Measurements from ENCODE around the gene EFNA4. TPM values are rescaled to one million over a fixed set of nuclear protein-coding genes. Genes with fewer than 3 reads are reported as not detected.

The EFNA4 gene
- total RNA-seq, 1 experiment from 2014 or later: 11.8 TPM

GRCh38 chr1:155085504-155086127 is 22.1 kb downstream of the EFNA4 start:
- H4K20me1 ChIP-seq (ENCODE audit: control insufficient read depth, insufficient read depth, insufficient read length): no peaks in the 10 kb centered on the region
- no peak for TF ChIP-seq CTCF (conservative IDR thresholded peaks at IDR 0.05)
- H3K4ac ChIP-seq (ENCODE audit: low read depth, low read length): no peak overlapping the region
- Mint-ChIP-seq H3K27ac (peak overlapping the region in 2 of 3 experiments; percentile 77 to 94; a peak in 2 of 7 replicates), H3K4me1 (peaks cover 22 to 39% of the 10 kb centered on the region in 2 experiments), H3K27me3 (ENCODE audit: low read depth) (peaks cover 49% of the 10 kb centered on the region), H3K36me3 (ENCODE audit: insufficient read depth in 1 of 3, low read depth in 3 of 3) (0 out of 7 replicates have a peak, but pooled peaks cover 0 to 4% (median 0%) of the 10 kb centered on the region in 3 experiments), H3K9me3 (peaks cover 0 to 4% of the 10 kb centered on the region in 2 experiments; a peak in 3 of 5 replicates), H3K4me3 (peak overlapping the region; percentile 94 to 96)
- H2BK15ac ChIP-seq (ENCODE audit: low read depth, low read length): no peak overlapping the region
- no peak overlapping the region for H4K5ac ChIP-seq (ENCODE audit: insufficient read length, low read depth, low read length)
- no peaks in the 10 kb centered on the region for H3K4me1 ChIP-seq (ENCODE audit: insufficient read depth, low read length)
- H2AK5ac ChIP-seq (ENCODE audit: insufficient read length, low read length): no peak overlapping the region
- H3K79me1 ChIP-seq (ENCODE audit: insufficient read depth, low read depth, low read length, poor library complexity, severe bottlenecking): no peaks in the 10 kb centered on the region
- H3K9ac ChIP-seq (ENCODE audit: extremely low read depth, insufficient read length, low read length): no peak overlapping the region
- H3K79me2 ChIP-seq (ENCODE audit: insufficient read depth, low read length): no peaks in the 10 kb centered on the region
- no peak overlapping the region for H3K56ac ChIP-seq (ENCODE audit: insufficient read length, low read depth, low read length)
- peaks cover 32% of the 10 kb centered on the region for H3K27me3 ChIP-seq (ENCODE audit: insufficient read depth, low read length)
- no peak overlapping the region for H2BK5ac ChIP-seq (ENCODE audit: insufficient read length, low read length)
- no peak overlapping the region for H4K91ac ChIP-seq (ENCODE audit: insufficient read length, low read depth, low read length)
- H2AFZ ChIP-seq (ENCODE audit: low read length): no peak overlapping the region
- H2BK20ac ChIP-seq (ENCODE audit: low read depth, low read length, poor library complexity, severe bottlenecking): no peak overlapping the region
- H3K4me2 ChIP-seq (ENCODE audit: insufficient read depth, insufficient read length, low read length): peak overlapping the region; percentile 24
- H3K9me3 ChIP-seq (ENCODE audit: control insufficient read depth, low read depth, low read length): no peaks in the 10 kb centered on the region
- H3K23ac ChIP-seq (ENCODE audit: insufficient read length, low read depth, low read length): no peak overlapping the region
- H3K14ac ChIP-seq (ENCODE audit: insufficient read depth, low read length): no peak overlapping the region
- WGBS (ENCODE audit: extremely low coverage, insufficient read length, low lambda C conversion rate): no CpG with 5 or more reads among the region's 32 CpGs
- H2BK12ac ChIP-seq (ENCODE audit: insufficient read length, low read depth, low read length): no peak overlapping the region
- peaks cover 17% of the 10 kb centered on the region for H3K23me2 ChIP-seq (ENCODE audit: insufficient read length, low read depth, low read length, poor library complexity, severe bottlenecking)
- no peak overlapping the region for H4K8ac ChIP-seq (replicated peaks; ENCODE audit: insufficient read length, low read depth, low read length)
- H3T11ph ChIP-seq (ENCODE audit: low read length): no peak overlapping the region
- no peak overlapping the region for H3K18ac ChIP-seq (ENCODE audit: insufficient read length, low read depth, low read length)
- H3K27ac ChIP-seq (ENCODE audit: insufficient read length, low read depth, low read length): no peak overlapping the region
- no peak for DNase-seq
- H2BK120ac ChIP-seq (ENCODE audit: low read depth, low read length, poor library complexity, severe bottlenecking): no peak overlapping the region

Data from H9 (cell line).